ENCODE data around the gene ADPRHL1.

The ADPRHL1 gene

DNA sequence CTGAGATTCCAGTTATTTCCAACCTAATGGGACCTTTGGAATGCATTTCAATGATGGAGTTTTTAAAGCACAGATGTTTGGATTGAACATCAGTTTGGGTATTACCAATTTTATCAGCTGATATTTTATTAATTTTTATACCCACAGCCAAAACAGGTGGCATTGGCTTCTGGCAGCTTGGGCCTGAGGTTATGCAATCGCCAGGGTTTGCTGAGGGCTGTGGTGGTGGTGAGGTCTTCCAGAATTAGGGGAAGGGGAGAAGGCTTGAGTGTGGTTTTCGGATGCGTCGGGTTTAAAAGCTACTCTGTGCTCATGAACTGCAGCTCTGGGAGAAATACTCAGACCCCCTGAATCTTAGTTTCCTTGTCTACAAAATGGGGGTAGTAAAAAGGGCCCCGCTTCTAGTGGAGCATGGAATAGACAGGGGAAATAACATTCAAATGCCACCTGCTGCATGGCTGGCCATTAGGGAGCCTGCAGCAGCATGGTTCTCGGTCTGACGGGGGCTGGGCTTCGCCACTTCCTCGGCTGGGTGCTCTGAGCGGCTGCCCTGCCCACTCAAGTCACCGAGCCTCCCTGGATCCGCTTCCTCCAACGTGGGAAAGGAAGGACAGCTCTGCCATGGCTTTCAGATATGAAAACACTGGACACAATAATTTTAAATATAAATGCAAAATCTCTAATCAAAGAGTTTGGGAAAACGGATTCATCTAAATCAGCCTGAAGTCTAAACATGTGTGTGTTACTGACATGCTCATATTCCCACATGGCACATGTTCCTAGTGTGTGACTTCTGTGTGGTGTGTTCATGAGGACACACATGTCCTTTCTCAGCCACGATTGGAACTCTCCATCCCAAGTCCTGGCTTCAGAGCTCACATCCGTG is 35.2 kb downstream of the ADPRHL1 start:
- no peak for DNase-seq (ENCODE audit: low spot score)
- TF ChIP-seq, protein P1, sequence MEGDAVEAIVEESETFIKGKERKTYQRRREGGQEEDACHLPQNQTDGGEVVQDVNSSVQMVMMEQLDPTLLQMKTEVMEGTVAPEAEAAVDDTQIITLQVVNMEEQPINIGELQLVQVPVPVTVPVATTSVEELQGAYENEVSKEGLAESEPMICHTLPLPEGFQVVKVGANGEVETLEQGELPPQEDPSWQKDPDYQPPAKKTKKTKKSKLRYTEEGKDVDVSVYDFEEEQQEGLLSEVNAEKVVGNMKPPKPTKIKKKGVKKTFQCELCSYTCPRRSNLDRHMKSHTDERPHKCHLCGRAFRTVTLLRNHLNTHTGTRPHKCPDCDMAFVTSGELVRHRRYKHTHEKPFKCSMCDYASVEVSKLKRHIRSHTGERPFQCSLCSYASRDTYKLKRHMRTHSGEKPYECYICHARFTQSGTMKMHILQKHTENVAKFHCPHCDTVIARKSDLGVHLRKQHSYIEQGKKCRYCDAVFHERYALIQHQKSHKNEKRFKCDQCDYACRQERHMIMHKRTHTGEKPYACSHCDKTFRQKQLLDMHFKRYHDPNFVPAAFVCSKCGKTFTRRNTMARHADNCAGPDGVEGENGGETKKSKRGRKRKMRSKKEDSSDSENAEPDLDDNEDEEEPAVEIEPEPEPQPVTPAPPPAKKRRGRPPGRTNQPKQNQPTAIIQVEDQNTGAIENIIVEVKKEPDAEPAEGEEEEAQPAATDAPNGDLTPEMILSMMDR (IDR thresholded peaks at IDR 0.05; ENCODE audit: extremely low read depth, missing control alignments) = no peak

- DNase-seq (ENCODE audit: low spot score) = no peak
- TF ChIP-seq, protein P1 (IDR thresholded peaks at IDR 0.05; ENCODE audit: extremely low read depth, missing control alignments) = no peak
Observed at GRCh38 chr13:113417008-113417751, 36.1 kb downstream of the ADPRHL1 start.

DNA sequence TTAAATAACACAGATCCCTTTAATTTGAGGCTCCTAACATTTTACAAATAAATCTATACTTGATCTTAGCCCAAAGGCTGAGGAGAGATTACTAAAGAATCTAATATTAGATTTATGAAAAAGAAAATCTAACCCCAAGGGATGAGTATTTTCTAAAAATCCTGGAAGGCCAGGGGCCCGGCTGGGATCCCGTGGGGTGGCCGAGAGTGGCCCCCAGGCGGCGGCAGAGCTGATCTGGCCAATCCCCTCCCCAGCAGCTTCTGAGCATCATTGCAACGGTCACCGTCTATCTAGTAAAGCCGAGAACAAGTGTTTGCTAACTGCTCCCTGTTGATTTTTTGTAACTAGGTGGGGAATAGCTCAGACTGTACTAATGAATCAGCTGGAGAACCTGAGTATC is 37.5 kb downstream of the ADPRHL1 start:
- TF ChIP-seq, protein P1 (IDR thresholded peaks at IDR 0.05; ENCODE audit: extremely low read depth, missing control alignments) = no peak
- no peak for DNase-seq (ENCODE audit: low spot score)

DNA sequence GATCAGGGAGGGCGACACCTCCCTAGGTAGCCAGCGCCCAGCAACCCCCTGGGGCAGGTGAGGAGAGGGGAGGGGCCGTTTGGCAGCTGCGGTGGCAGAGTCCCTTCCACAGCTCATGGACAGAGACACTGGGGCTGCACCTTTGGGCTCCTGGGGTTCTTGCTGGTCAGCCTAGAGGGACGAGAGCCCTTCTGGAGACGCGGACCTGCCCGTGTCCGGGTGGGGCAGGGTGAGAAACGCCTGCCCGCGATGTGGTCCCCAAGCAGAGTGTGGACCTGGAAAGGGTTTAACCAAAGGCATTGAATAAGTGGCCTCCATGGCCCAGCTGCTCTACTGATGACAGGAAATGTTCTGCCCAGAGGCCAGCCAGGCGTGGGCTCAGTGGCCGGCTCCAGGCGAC is 38.3 kb downstream of the ADPRHL1 start:
- TF ChIP-seq, protein P1 (IDR thresholded peaks at IDR 0.05; ENCODE audit: extremely low read depth, missing control alignments) = no peak
- DNase-seq (ENCODE audit: low spot score) = no peak

DNA sequence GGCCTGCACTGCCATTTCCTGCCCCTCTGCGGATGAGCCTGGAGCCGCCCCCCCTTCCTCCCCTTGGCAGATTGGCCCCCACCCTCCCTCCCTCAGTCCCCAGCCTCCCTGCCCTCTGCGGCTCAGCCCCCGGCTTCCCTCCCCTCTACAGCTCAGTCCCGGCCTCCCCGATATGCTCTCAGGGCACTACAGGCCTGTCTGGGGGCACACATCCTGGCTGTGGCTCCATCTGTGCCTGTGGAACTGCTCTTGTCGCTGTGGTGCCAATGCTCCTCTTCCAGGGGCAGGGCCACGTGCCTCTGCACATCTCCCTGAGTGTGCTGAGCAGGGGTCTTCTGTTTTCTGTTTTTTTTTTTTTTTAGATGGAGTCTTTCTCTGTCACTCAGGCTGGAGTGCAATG is 39.0 kb downstream of the ADPRHL1 start:
- TF ChIP-seq, protein P1 (IDR thresholded peaks at IDR 0.05; ENCODE audit: extremely low read depth, missing control alignments) = no peak
- DNase-seq (ENCODE audit: low spot score) = no peak

DNA sequence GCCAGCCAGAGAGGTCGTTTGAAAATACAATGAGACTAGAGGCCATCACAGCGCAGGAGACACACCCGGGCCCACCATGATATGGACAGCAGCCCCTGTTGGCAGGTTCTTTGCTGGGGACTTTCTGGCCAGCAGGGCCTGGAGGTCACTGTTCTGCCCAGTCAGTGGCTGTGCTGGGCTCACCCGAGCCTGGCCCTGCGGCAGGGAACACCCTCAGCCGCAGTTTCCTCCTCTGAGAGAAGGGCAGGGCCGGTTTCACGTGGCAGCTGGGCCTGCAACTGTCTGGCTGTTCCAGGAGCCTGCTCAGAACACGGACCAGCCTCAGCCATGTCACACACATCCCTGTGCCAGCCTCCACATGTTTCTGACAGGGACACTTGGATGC is 39.4 kb downstream of the ADPRHL1 start:
- no peak for DNase-seq (ENCODE audit: low spot score)
- TF ChIP-seq, protein P1 (IDR thresholded peaks at IDR 0.05; ENCODE audit: extremely low read depth, missing control alignments) = no peak
